ENCODE data around the gene MGAT4A. TPM values are rescaled to one million over a fixed set of nuclear protein-coding genes. Genes with fewer than 3 reads are reported as not detected.

MGAT4A gene
- total and polyA plus RNA-seq, 2 donors (not counting 1 experiment from before 2014, with no cell fraction given): 16.5 to 32.7 TPM

- Histone ChIP-seq H3K4me1 (ENCODE audit: control insufficient read depth in 2 of 2, insufficient read depth in 2 of 2, low read length in 2 of 2) (no peaks in the 10 kb centered on the region), H3K79me2 (ENCODE audit: control insufficient read depth, insufficient read depth, low read length) (no peaks in the 10 kb centered on the region), H3K9me3 (ENCODE audit: control extremely low read depth in 1 of 3, control insufficient read depth in 2 of 3, insufficient read depth in 1 of 3, low read length in 2 of 3) (peaks cover 0 to 4% (median 3%) of the 10 kb centered on the region in 3 donors), H3K4me3 (ENCODE audit: control extremely low read depth in 1 of 5, extremely low read depth in 1 of 5, insufficient read depth in 1 of 5, low read depth in 2 of 5, low read length in 4 of 5) (no peak overlapping the region), H3K9ac (ENCODE audit: low read length) (no peak overlapping the region), H3K4me2 (replicated peaks; ENCODE audit: low read depth, low read length, poor library complexity, severe bottlenecking) (no peak overlapping the region), H4K20me1 (ENCODE audit: control insufficient read depth, insufficient read depth, low read length, poor library complexity, severe bottlenecking) (no peaks in the 10 kb centered on the region), H2AFZ (ENCODE audit: insufficient read depth, low read depth, low read length, poor library complexity, severe bottlenecking) (no peak overlapping the region), H3K27ac (ENCODE audit: low read length in 2 of 2) (no peak overlapping the region), H3K27me3 (replicated peaks in 1 of 4; ENCODE audit: control extremely low read depth in 1 of 4, control insufficient read depth in 3 of 4, insufficient read depth in 4 of 4, low read length in 3 of 4) (no peaks in the 10 kb centered on the region), H3K36me3 (replicated peaks in 1 of 2; ENCODE audit: control extremely low read depth in 1 of 2, control insufficient read depth in 1 of 2, extremely low read depth in 1 of 2, insufficient read depth in 2 of 2, low read length in 1 of 2) (peaks cover 0 to 18% of the 10 kb centered on the region in 2 experiments)
- Mint-ChIP-seq H3K9me3 (ENCODE audit: insufficient read depth) (peaks cover 3% of the 10 kb centered on the region), H3K4me3 (no peak overlapping the region), H3K4me1 (peaks cover 4% of the 10 kb centered on the region), H3K27ac (no peak overlapping the region), H3K27me3 (no peaks in the 10 kb centered on the region)
- ChIA-PET CTCF (interaction anchor here (1.3 to 1.7 kb wide), 2 partner anchors 14 to 25 kb away, joined by 3 to 6 read pairs; no protein-coding TSS in a partner anchor), POLR2A (interaction anchor here (0.5 kb wide), 1 partner anchor 9 kb away, joined by 3 read pairs; no protein-coding TSS in a partner anchor)
- DNase-seq (no peak), ATAC-seq (ENCODE audit: low read depth) (no peak)
- TF ChIP-seq CTCF (IDR thresholded peaks at IDR 0.05) (no peak), EZH2 (IDR thresholded peaks at IDR 0.05; ENCODE audit: borderline replicate concordance, insufficient read depth, low read depth, low read length, poor library complexity, severe bottlenecking) (no peak)
- WGBS (ENCODE audit: insufficient coverage): no CpG with 5 or more reads among the region's 3 CpGs
- intact Hi-C loops (cut with micrococcal nuclease): no loop called here
Observed at GRCh38 chr2:98674233-98674964, 56.5 kb downstream of the MGAT4A start.

GRCh38 chr2:98669675-98670074 lies 61.3 kb downstream of the MGAT4A start:
- Histone ChIP-seq H3K9ac (ENCODE audit: low read length) (no peak overlapping the region), H3K4me2 (replicated peaks; ENCODE audit: low read depth, low read length, poor library complexity, severe bottlenecking) (no peak overlapping the region), H3K27me3 (replicated peaks in 1 of 4; ENCODE audit: control extremely low read depth in 1 of 4, control insufficient read depth in 3 of 4, insufficient read depth in 4 of 4, low read length in 3 of 4) (no peaks in the 10 kb centered on the region), H3K79me2 (ENCODE audit: control insufficient read depth, insufficient read depth, low read length) (no peaks in the 10 kb centered on the region), H3K9me3 (ENCODE audit: control extremely low read depth in 1 of 3, control insufficient read depth in 2 of 3, insufficient read depth in 1 of 3, low read length in 2 of 3) (peaks cover 0 to 5% (median 2%) of the 10 kb centered on the region in 3 donors), H4K20me1 (ENCODE audit: control insufficient read depth, insufficient read depth, low read length, poor library complexity, severe bottlenecking) (no peaks in the 10 kb centered on the region), H2AFZ (ENCODE audit: insufficient read depth, low read depth, low read length, poor library complexity, severe bottlenecking) (no peak overlapping the region), H3K4me3 (ENCODE audit: control extremely low read depth in 1 of 5, extremely low read depth in 1 of 5, insufficient read depth in 1 of 5, low read depth in 2 of 5, low read length in 4 of 5) (no peak overlapping the region), H3K27ac (ENCODE audit: low read length in 2 of 2) (no peak overlapping the region), H3K36me3 (replicated peaks in 1 of 2; ENCODE audit: control extremely low read depth in 1 of 2, control insufficient read depth in 1 of 2, extremely low read depth in 1 of 2, insufficient read depth in 2 of 2, low read length in 1 of 2) (peaks cover 0 to 12% of the 10 kb centered on the region in 2 experiments), H3K4me1 (ENCODE audit: control insufficient read depth in 2 of 2, insufficient read depth in 2 of 2, low read length in 2 of 2) (no peaks in the 10 kb centered on the region)
- H3K4me1 Mint-ChIP-seq: peaks cover 11% of the 10 kb centered on the region
- 60% methylated on average over 1 of the region's 1 CpG for WGBS (ENCODE audit: insufficient coverage)
- no peak for TF ChIP-seq EZH2 (IDR thresholded peaks at IDR 0.05; ENCODE audit: borderline replicate concordance, insufficient read depth, low read depth, low read length, poor library complexity, severe bottlenecking)
- no peak for TF ChIP-seq CTCF (IDR thresholded peaks at IDR 0.05)
- ChIA-PET POLR2A (no interaction called here), CTCF (no interaction called here)
- no peak for ATAC-seq (ENCODE audit: low read depth)
- no peak overlapping the region for H3K27ac Mint-ChIP-seq
- intact Hi-C loops (cut with micrococcal nuclease): no loop called here
- H3K27me3 Mint-ChIP-seq: no peaks in the 10 kb centered on the region
- no peak overlapping the region for H3K4me3 Mint-ChIP-seq
- no peak for DNase-seq
- H3K9me3 Mint-ChIP-seq (ENCODE audit: insufficient read depth): peaks cover 1% of the 10 kb centered on the region
